GM08714 (cell line): ENCODE results near the gene NID2.

Experiments
- H3K4me3 ChIP-seq: fragments of 200-500 bp; sonication (Bioruptor generic); 2 replicates; pipeline ENCODE4 v1.5.1; 2014; ENCODE audit warnings: mild to moderate bottlenecking, low read length, inconsistent platforms
- ZNF274 ChIP-seq: IDR thresholded peaks from 2 replicates; pipeline ENCODE4 v1.6.1; 2012; ENCODE audit warnings: mild to moderate bottlenecking, low read depth, low read length

NID2 gene

GRCh38 chr14:52076334-52076733, 7.5 kb upstream of the NID2 start:
- H3K4me3 ChIP-seq, result no peak overlapping the region
- TF ChIP-seq ZNF274, result no peak

DNA sequence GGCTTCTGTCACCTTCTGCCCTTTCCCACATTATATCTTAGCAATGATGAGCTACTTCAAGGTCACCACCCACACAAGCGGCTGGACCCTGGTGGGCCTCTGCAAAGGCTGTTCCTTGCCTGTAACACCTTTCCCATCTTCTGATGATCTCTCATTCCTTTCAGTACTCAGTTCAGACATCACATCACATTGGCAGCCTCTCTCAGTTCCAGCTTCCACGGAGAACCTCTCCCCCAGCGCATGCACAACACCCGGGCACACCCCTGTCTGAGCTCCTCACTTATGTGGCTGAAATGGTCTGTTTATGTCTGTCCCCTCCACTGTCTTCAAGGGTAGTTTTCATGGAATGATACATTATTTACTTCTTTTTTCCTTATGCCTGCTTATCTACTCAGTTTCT, 6.5 kb upstream of the NID2 start:
- no peak for TF ChIP-seq ZNF274
- no peak overlapping the region for H3K4me3 ChIP-seq

DNA sequence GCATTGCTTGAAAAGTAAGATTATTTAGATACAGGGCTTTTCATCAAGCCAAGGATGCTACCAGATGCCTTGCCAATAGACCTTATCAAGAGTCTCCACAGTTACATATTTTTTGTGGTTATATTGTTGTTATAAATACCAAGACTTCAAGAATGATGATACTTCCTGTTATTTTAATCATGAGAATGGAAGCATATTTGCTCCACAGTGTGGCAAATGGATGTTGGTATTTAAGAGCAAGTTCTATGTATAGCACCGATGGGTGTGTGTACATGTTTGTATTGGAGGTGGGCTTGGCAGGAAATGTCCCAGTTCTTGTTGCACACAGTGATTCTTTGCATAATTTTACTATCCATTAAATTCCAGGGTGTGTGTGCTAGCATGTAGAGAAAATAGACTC, 4.4 kb upstream of the NID2 start:
- TF ChIP-seq ZNF274, result no peak

GRCh38 chr14:52072266-52072780, 3.5 kb upstream of the NID2 start:
- H3K4me3 ChIP-seq, result no peak overlapping the region
- no peak for TF ChIP-seq ZNF274

More for the DNA sequence above, 4.4 kb upstream of the NID2 start:
- H3K4me3 ChIP-seq, result no peak overlapping the region

DNA sequence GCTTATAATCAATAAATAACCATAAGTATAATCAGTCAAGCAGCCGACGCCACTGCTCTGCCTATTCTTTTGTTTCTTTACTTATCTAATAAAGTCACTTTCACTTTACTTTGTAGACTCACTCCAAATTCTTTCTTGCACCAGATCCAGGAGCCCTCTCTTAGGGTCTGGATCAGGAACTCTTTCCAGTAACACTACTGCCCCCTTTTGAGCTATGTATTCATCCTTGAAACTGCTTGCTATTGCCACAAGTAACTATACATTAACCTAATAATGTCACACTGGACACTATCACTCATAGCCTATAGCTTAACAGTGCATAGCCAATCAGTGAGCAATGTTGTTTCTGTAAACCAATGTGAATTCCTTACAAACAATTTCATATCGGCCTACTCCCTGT, 2.8 kb upstream of the NID2 start:
- no peak overlapping the region for H3K4me3 ChIP-seq

DNA sequence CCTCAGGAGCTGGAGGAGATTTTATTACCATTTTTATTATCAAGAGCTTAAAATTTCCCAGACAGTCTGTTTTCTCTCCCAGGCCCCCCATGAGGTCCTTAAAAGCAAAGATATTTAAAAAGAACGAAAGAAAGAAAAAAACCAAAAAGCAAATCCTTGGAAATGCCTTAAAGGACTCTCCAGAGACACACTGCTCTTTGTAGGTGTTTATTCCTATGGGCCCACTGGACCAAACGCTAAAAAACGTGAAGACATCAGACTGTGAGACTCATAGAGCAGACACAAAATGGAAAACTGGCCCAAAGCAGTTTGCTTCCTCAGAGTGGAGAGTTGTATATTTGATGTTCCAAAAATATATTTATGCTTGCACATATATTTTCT, 1.2 kb upstream of the NID2 start:
- TF ChIP-seq ZNF274, result no peak
- H3K4me3 ChIP-seq, result no peak overlapping the region

More for the DNA sequence above, 2.8 kb upstream of the NID2 start:
- TF ChIP-seq ZNF274, result no peak

DNA sequence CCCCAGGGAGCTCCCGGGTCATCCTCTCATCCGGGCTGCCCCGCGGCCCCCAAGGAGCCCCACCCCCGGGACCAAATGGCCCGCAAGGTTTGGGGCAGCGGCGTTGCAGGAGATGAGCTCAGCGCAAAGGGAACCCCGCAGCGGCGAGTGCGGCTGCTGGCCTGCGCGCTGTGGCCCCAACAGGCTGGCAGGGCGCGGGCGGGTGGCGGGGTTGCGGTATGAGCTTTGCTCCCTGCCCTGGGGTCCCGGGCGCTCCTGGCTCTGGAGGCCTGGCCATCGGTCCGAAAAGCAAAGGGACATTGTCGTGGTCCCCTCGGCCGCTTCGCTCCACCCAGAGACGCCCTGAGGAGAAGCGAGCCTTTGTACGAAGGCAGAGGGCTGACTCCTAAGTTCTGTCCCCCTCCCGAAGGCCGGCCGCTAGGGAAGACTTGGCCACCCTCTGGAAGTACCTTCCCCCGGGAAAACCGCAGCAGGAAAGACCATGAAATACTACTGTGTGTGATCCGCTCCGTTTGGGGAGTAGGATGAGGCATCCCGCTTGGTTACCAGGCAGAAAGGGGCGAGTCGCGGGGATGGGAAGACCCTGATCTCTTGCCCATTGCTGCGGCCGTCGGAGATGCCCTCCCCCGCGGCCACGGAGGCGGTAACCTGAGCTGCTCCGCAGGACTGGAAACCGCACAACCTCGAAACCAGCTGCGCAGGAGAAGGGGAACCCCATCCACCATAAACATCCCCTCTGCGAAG, 620 bp upstream of the NID2 start:
- H3K4me3 ChIP-seq, result peak overlapping the region; percentile 38; the same call in 1 of the 2 replicates
- TF ChIP-seq ZNF274, result no peak

GRCh38 chr14:52067873-52068614, 815 bp downstream of the NID2 start:
- TF ChIP-seq ZNF274, result no peak

GRCh38 chr14:52064174-52064573, 4.7 kb downstream of the NID2 start:
- no peak overlapping the region for H3K4me3 ChIP-seq
- no peak for TF ChIP-seq ZNF274

More at GRCh38 chr14:52067873-52068614, 815 bp downstream of the NID2 start:
- H3K4me3 ChIP-seq, result peak overlapping the region; percentile 38; the same call in 1 of the 2 replicates

DNA sequence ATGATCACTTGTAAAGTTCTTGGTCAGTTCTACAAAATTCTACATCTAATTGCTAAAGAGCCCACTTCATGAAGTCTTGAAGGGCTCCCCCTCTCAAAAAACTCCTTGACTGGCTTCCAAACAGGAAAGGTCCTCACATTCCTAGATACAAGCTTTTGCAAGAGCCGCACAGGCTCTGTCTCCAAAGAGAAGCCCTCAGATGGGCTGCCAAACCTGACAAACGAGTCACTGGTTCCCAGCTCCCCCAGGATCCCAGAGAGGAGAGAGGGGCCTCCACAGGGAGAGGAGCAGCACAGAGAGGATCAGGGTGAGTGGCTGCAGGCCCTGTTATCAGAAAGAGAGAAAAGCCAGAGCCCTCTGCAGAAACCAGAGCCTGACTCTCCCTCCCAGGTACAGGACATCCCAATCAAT, 5.8 kb downstream of the NID2 start:
- TF ChIP-seq ZNF274, result no peak
- H3K4me3 ChIP-seq, result no peak overlapping the region

DNA sequence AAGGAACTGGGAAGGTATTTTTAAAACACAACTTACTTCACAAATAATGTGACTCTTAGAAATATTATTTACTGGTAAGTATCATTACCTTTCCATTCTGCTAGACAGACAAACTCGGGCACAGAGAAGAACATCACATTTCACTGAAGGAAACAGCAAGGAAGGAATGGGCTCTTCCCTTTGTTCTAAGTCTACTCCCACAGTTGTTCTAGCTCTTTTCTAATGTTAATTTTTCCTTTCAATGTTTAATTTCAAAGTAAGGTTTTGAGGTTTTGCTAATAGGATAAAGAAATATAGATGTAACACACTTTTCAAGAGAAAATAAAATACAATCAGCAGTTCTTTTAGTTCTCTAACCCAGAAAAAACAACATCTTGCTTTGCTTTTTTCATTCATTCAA, 7.0 kb downstream of the NID2 start:
- no peak overlapping the region for H3K4me3 ChIP-seq
- TF ChIP-seq ZNF274, result no peak

DNA sequence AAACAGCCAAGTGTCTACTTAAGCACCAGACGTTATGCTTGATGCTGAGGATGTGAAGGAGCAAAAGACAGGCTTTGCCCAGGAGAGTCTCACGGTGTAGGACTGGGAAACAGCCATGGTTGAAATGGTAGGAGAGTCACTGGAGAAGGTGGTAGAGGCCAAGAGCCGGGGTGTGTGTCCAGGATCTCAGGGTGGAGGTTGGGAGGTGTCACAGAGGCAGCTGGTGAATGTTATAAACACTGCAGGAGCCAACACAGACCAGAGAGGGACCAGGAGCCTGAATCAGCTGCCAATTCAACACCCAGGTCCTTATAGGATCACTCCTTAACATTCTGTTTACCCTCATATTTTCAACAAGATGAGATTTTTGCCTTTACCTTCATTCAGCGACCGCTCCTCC, 7.5 kb downstream of the NID2 start:
- no peak overlapping the region for H3K4me3 ChIP-seq
- TF ChIP-seq ZNF274, result no peak

GRCh38 chr14:52060080-52060479, 8.8 kb downstream of the NID2 start:
- no peak for TF ChIP-seq ZNF274
- H3K4me3 ChIP-seq, result no peak overlapping the region

DNA sequence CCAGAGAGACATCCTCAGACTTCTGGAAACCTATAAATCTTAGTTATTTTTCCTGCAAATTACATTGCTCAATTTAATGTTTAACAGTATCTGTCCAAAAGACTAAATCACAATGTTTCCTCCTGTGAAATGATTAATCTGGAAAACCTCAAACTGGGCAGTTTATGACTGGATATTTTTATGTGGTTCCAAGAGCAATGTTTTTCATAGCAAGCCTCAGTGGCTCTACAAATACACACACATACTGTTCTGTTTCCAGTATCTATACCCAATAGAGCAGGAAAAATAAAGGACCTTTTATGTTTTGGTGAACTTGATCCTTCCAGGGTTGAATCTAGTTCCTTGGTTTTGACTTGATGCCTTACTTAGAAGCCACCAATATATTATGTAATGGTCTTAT, 9.2 kb downstream of the NID2 start:
- TF ChIP-seq ZNF274, result no peak
- no peak overlapping the region for H3K4me3 ChIP-seq

DNA sequence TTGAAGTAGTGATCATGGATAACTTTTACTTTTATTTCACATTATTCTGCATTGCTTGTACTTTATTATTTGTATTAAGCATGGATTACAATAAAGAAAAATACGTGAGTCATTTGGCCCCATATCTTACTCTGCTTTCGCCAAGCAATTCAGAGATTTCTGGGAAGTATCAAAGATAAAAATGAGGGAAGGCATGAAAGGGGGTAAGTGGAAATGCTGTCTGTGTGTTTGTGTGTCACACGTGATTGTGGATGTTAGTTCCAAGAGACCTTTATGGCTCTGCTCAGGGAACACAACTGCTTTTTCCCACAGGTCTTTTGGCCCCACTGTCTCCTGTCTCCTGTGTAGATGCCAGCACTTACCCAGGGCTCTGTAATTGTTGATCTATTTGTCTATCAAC, 10.5 kb downstream of the NID2 start:
- TF ChIP-seq ZNF274, result no peak

More for the DNA sequence above, 10.5 kb downstream of the NID2 start:
- H3K4me3 ChIP-seq, result no peak overlapping the region
